HUES64 (cell line): Measurements from ENCODE around the gene EXOC3.
"Not testable (repeated sequence)": the region's sequence is repeated elsewhere in the genome, so short reads cannot be mapped to it uniquely, and the experiment has no call there.

Source experiments
- H3K27ac ChIP-seq: 2 replicates; pipeline ENCODE4 v1.7.0; 2013; ENCODE audit warnings: low read depth, low read length, inconsistent platforms
- H3K27me3 ChIP-seq: 2 replicates; pipeline ENCODE4 v1.6.1; 2013; ENCODE audit warnings: mild to moderate bottlenecking, low read length; ENCODE audit not compliant: insufficient read depth
- H3K36me3 ChIP-seq: 2 replicates; pipeline ENCODE4 v1.6.1; 2013; ENCODE audit warnings: mild to moderate bottlenecking, low read length; ENCODE audit not compliant: insufficient read depth
- H3K4me1 ChIP-seq: 2 replicates; pipeline ENCODE4 v1.6.1; 2013; ENCODE audit warnings: mild to moderate bottlenecking, low read length, moderate library complexity; ENCODE audit not compliant: insufficient read depth
- H3K4me3 ChIP-seq: 2 replicates; pipeline ENCODE4 v1.5.1; 2013; ENCODE audit warnings: mild to moderate bottlenecking, low read length, moderate library complexity
- H3K9ac ChIP-seq: 2 replicates; pipeline ENCODE4 v1.6.1; 2013; ENCODE audit warnings: mild to moderate bottlenecking, low read depth, low read length
- H3K9me3 ChIP-seq: 2 replicates; pipeline ENCODE4 v1.6.1; 2013; ENCODE audit warnings: low read depth, low read length; ENCODE audit not compliant: insufficient read depth
- WGBS: fragments of 150-250, 120-280 bp; methylation state at CpG from one replicate; pipeline ENCODE4 v1.1.7; 2013; ENCODE audit warnings: missing lambda C conversion rate; 5-methylcytosine and 5-hydroxymethylcytosine counted together

EXOC3 gene

GRCh38 chr5:504326-505154 is 61.6 kb downstream of the EXOC3 start:
- Histone ChIP-seq H3K27ac (no peak overlapping the region), H3K36me3 (no peaks in the 10 kb centered on the region), H3K9me3 (no peaks in the 10 kb centered on the region), H3K4me1 (no peaks in the 10 kb centered on the region), H3K4me3 (no peak overlapping the region), H3K27me3 (no peaks in the 10 kb centered on the region), H3K9ac (no peak overlapping the region)
- 86% methylated on average over 33 of the region's 33 CpGs for WGBS

DNA sequence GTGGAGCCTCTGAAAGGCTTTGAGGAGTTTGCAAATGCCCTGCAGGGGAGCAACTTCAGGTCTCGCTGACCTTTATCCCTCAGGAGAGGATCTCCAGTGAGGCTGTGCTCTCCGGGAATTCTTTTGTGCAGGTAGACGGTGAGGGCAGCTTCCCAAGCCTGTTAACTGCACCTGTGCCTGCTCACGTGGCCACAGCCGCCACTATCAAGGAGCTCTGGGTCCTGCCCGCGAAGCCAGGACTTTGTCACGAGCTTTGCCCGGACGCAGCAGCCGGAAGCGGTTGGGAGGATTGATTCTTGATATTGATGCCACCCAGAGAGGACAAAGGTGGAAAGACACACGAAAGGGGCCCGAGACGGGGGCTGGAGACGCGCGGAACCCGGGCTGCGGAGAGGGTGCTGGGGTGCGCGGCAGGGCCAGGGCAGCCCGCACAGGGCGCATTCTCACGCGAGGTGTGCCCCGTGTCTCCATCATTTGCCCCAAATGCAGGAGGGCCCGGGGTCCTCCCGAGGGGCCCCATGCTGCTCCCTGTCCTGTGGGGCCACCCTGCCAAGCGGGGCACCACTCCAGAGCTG is 63.1 kb downstream of the EXOC3 start:
- H3K9ac ChIP-seq, result no peak overlapping the region

GRCh38 chr5:507986-508575 is 65.1 kb downstream of the EXOC3 start:
- not testable (repeated sequence) for H3K4me1 ChIP-seq, H3K9ac ChIP-seq, H3K9me3 ChIP-seq, H3K27ac ChIP-seq, H3K4me3 ChIP-seq, H3K36me3 ChIP-seq, H3K27me3 ChIP-seq
- 95% methylated on average over 42 of the region's 42 CpGs for WGBS

More for the DNA sequence above, 63.1 kb downstream of the EXOC3 start:
- Histone ChIP-seq H3K4me1 (no peaks in the 10 kb centered on the region), H3K9me3 (no peaks in the 10 kb centered on the region), H3K4me3 (no peak overlapping the region), H3K27me3 (no peaks in the 10 kb centered on the region), H3K36me3 (no peaks in the 10 kb centered on the region), H3K27ac (no peak overlapping the region)
- WGBS, result 84% methylated on average over 30 of the region's 30 CpGs

GRCh38 chr5:509611-510185 is 66.7 kb downstream of the EXOC3 start:
- no peaks in the 10 kb centered on the region; the same call in 1 of the 2 replicates for H3K27me3 ChIP-seq
- no peaks in the 10 kb centered on the region for H3K4me1 ChIP-seq
- no peak overlapping the region for H3K9ac ChIP-seq
- no peak overlapping the region for H3K4me3 ChIP-seq
- no peak overlapping the region for H3K27ac ChIP-seq
- 94% methylated on average over 22 of the region's 22 CpGs for WGBS
- H3K36me3 ChIP-seq, result no peaks in the 10 kb centered on the region
- H3K9me3 ChIP-seq, result no peaks in the 10 kb centered on the region

DNA sequence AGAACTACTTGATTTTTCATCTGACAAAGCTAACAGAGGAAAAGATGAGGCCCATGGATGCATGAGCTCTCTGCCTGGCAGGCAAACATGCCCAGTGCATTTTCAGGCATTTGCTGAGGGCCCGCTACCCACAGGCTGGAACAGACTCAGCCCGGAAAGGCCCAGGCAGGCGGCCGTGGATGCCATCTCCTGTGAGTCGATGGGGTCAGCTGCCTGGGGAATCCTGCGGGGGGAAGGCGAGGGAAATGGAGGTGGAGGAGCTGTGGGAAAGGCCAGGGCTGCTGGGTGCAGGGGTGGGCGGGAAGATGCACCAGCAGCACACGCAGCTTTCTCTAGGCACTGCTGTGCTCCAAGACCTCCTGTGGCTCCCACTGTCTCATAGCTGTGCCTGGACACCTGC is 67.5 kb downstream of the EXOC3 start:
- H3K27me3 ChIP-seq, result no peaks in the 10 kb centered on the region; the same call in 1 of the 2 replicates
- H3K27ac ChIP-seq, result no peak overlapping the region
- H3K4me1 ChIP-seq, result no peaks in the 10 kb centered on the region
- no peak overlapping the region for H3K9ac ChIP-seq
- WGBS, result 85% methylated on average over 9 of the region's 9 CpGs
- no peaks in the 10 kb centered on the region for H3K36me3 ChIP-seq
- H3K4me3 ChIP-seq, result no peak overlapping the region
- H3K9me3 ChIP-seq, result no peaks in the 10 kb centered on the region

DNA sequence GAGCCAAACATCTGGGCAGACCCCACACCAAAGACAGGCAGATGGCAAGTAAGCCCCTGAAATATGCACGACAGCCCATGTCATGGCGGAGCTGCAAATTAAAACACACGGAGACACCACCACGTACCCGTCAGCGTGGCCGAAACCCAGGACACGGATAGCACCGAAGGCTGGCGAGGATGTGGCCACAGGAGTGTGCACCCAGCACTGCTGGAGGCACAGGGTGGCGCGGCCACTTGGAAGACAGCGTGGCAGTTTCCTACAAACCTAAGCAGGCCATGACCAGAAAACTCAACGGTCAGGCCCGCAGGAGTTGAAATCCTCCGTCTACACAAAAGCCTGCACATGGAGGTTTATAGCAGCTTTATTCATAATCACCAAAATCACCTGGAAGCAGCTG is 68.5 kb downstream of the EXOC3 start:
- no peak overlapping the region for H3K9ac ChIP-seq
- H3K4me3 ChIP-seq, result no peak overlapping the region
- no peak overlapping the region for H3K27ac ChIP-seq
- no peaks in the 10 kb centered on the region for H3K36me3 ChIP-seq
- no peaks in the 10 kb centered on the region for H3K9me3 ChIP-seq
- no peaks in the 10 kb centered on the region for H3K4me1 ChIP-seq
- H3K27me3 ChIP-seq, result no peaks in the 10 kb centered on the region; the same call in 1 of the 2 replicates
- WGBS, result 94% methylated on average over 16 of the region's 16 CpGs

GRCh38 chr5:513216-514100 is 70.5 kb downstream of the EXOC3 start:
- 84% methylated on average over 31 of the region's 31 CpGs for WGBS

DNA sequence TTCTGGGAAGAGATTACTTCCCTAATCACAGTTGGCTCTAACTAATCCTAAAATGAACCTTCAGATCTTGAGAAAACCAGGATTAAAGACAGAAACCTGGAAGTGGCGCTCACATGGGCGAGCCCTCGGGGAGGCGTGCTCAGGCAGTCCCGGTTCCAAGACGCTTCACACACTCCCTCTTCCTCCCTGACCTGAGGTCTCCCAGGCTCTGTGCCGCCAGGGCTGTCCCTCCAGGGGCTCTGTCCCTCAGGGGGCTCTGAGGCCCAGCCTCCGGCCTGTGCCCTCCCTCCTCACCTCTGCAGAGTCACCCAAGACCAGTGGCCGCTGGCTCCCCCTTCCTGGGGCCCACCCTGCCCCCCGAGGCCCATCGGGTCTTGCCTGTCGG is 71.1 kb downstream of the EXOC3 start:
- H3K4me3 ChIP-seq, result no peak overlapping the region
- 88% methylated on average over 12 of the region's 12 CpGs for WGBS
- peaks cover 6% of the 10 kb centered on the region; the same call in 1 of the 2 replicates for H3K27me3 ChIP-seq
- H3K36me3 ChIP-seq, result no peaks in the 10 kb centered on the region
- H3K9me3 ChIP-seq, result no peaks in the 10 kb centered on the region
- H3K4me1 ChIP-seq, result no peaks in the 10 kb centered on the region
- H3K9ac ChIP-seq, result no peak overlapping the region
- no peak overlapping the region for H3K27ac ChIP-seq

More at GRCh38 chr5:513216-514100, 70.5 kb downstream of the EXOC3 start:
- Histone ChIP-seq H3K4me1 (no peaks in the 10 kb centered on the region), H3K27ac (no peak overlapping the region), H3K9me3 (no peaks in the 10 kb centered on the region), H3K27me3 (peaks cover 6% of the 10 kb centered on the region; the same call in 1 of the 2 replicates), H3K4me3 (no peak overlapping the region), H3K9ac (no peak overlapping the region; the same call in 1 of the 2 replicates), H3K36me3 (no peaks in the 10 kb centered on the region)

DNA sequence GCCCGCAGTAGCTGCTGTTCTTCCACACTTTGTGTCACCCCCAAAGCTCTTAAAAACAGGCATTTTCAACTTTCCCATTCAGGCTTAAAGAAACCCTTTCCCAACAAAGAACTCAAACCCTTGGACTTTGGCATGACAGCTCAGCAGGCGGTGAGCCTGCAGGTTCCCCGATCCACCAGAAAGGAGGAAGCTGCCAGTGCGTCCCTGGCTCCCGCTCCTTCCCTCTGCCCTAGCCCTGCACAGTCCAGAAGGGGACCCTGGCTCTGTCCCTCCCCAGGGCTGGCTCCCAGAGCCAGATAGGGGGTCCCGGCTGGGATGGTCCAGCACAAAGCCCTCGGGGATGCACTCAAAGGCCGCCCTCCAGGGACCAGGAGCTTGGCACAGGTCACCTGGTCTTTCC is 71.7 kb downstream of the EXOC3 start:
- H3K4me3 ChIP-seq, result no peak overlapping the region
- H3K9ac ChIP-seq, result no peak overlapping the region
- H3K36me3 ChIP-seq, result no peaks in the 10 kb centered on the region
- 77% methylated on average over 8 of the region's 8 CpGs for WGBS
- no peaks in the 10 kb centered on the region for H3K9me3 ChIP-seq
- H3K27ac ChIP-seq, result no peak overlapping the region
- peaks cover 6% of the 10 kb centered on the region; the same call in 1 of the 2 replicates for H3K27me3 ChIP-seq
- no peaks in the 10 kb centered on the region for H3K4me1 ChIP-seq

DNA sequence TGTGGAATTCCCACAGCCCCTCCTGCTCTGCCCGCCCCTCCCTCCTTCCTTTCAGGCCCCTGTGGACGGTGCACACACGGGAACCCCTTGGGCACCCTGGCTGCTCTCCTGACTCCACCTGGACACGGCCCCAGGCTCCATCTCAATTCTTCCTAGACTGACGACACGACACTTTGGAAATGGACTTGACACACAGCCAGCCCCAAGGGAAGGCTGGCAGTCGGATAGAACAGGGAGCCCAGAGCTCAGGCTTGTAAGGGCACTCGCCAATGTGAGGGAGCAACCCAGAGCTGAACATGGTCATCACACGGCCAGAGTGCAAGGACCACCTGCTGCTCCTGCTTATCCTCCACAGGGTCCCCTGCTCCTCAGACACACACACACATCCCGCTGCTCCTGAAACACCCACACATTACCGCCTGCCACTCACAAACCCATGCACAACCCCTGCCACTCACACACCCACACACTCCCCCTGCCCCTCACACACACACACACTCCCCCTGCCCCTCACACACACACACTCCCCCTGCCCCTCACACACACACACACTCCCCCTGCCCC is 72.4 kb downstream of the EXOC3 start:
- Histone ChIP-seq H3K36me3 (no peaks in the 10 kb centered on the region), H3K4me3 (no peak overlapping the region), H3K27ac (no peak overlapping the region), H3K27me3 (peaks cover 6% of the 10 kb centered on the region; the same call in 1 of the 2 replicates), H3K9me3 (no peaks in the 10 kb centered on the region), H3K9ac (no peak overlapping the region), H3K4me1 (no peaks in the 10 kb centered on the region)
- 70% methylated on average over 11 of the region's 11 CpGs for WGBS
